HFF-Myc (cell line): ENCODE measurements around the gene PVALEF.

ENCODE experiments used
- DNase-seq: peaks from one replicate; pipeline ENCODE4 v3.0.0-alpha.2; 2011; ENCODE audit warnings: low read depth; ENCODE audit errors: extremely low read depth
- H3K4me3 ChIP-seq: replicated peaks from 2 replicates; pipeline ENCODE4 v1.5.1; 2011; ENCODE audit warnings: low read depth, mild to moderate bottlenecking, control low read depth, low read length
- TF ChIP-seq, protein P1 (sequence below): IDR thresholded peaks from 2 replicates; pipeline ENCODE4 v1.5.1; 2012; ENCODE audit warnings: mild to moderate bottlenecking, low read depth, low read length, control low read depth; ENCODE audit errors: missing control alignments

Gene PVALEF

DNA sequence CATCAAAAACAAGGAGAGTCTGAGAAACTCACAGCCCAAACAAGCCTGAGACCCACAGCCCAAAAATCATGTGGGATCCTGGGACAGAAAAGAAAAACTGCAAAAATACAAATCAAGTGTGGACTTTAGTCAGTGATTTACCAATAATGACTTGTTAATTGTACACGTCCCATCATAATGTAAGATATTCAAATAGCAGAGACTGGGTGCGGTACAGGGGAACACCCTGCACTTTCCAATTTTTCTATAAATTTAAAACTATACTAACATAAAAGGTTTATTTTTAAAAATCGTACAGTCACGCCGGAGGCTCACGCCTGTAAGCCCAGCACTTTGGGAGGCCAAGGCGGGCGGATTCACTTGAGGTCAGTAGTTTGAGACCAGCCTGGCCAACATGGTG is 48.7 kb downstream of the PVALEF start:
- H3K4me3 ChIP-seq: no peak overlapping the region
- TF ChIP-seq, protein P1, sequence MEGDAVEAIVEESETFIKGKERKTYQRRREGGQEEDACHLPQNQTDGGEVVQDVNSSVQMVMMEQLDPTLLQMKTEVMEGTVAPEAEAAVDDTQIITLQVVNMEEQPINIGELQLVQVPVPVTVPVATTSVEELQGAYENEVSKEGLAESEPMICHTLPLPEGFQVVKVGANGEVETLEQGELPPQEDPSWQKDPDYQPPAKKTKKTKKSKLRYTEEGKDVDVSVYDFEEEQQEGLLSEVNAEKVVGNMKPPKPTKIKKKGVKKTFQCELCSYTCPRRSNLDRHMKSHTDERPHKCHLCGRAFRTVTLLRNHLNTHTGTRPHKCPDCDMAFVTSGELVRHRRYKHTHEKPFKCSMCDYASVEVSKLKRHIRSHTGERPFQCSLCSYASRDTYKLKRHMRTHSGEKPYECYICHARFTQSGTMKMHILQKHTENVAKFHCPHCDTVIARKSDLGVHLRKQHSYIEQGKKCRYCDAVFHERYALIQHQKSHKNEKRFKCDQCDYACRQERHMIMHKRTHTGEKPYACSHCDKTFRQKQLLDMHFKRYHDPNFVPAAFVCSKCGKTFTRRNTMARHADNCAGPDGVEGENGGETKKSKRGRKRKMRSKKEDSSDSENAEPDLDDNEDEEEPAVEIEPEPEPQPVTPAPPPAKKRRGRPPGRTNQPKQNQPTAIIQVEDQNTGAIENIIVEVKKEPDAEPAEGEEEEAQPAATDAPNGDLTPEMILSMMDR: no peak
- DNase-seq: no peak

DNA sequence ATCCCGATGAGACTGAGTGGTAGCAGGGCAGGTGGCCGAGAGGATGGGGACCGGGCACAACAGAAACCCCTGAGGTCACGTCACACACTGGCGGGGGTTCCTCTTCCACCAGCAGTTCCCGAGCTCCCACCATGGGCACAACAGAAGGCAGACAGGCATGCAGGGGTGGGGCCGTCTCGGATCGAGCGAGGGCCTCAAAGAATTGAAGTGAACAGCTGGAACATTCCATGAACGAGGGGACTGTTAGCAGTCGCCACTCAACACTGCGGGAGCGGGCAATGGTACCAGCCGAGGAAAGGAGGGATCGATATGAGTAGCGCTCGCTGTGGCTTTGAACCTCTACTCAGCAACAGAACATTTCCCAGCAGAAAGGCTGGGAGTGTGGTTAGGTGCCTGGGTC is 52.2 kb downstream of the PVALEF start:
- no peak for DNase-seq
- H3K4me3 ChIP-seq: no peak overlapping the region
- TF ChIP-seq, protein P1: no peak

DNA sequence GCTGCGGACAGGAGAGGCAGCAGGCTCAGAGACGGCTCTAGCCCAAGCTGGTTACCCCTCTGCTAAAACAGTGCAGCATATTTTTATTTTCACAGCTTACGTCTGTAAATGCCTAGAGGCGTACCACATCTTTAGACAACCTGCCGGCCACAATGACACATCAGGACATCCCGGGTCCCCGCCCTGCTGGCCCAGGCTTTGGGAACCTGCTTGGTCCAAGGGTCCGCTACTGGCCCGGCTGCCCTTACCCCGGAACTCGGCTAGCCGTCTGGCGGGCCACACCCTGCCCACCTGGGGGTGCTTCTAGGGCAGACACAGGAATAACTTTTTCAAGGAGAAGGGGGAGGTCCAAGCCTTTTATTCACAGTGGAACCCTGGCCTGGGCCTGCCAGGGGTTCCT is 53.2 kb downstream of the PVALEF start:
- TF ChIP-seq, protein P1: no peak
- no peak overlapping the region for H3K4me3 ChIP-seq
- no peak for DNase-seq

DNA sequence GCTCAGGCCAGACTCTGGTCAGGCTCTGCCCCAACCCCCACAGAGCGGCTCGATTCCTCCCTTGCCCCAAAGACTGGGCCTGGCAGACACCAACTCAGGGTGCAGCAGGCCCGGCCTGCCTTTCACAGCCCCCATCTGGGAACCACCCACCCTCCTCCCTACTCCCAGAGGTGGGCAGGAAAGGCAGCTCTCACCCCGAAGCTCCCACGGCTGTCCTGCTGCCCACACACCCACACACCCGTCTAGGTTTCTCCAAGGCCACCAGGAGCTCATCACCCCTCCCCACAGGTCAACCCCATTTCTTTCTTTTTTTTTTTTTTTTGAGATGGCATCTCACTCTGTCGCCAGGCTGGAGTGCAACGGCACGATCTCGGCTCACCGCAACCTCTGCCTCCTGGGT is 53.7 kb downstream of the PVALEF start:
- TF ChIP-seq, protein P1: no peak
- H3K4me3 ChIP-seq: no peak overlapping the region
- no peak for DNase-seq

DNA sequence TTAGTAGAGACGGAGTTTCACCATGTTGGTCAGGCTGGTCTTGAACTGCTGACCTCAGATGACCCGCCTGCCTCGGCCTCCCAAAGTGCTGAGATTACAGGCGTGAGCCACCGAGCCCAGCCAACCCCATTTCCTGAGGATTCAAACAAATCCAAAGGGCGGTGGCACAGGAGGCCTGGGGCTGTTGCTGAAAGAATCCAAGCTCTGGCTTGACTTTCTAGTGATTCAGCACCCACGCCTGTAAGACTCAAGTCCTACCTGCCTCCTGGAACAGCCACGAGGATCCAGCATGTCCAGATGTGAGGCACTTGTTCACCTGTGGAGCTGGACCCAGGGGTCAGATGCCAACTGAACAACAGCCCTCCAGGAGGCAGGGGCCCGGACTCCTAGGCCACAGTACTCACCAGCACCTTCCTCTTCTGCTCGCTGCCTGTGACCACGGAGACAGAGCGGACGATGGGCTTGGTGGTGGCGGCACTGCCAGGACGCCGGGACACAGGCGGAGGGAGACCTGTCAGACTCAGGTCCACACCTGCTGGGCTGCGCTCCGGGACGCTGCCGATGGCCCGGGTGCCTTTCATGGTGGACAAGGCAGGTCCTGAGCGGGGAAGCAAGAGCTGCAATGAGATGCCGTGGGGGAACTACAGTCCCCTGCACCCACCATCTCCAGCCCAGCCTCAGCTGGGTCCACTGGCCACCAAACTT is 54.3 kb downstream of the PVALEF start:
- no peak for DNase-seq
- TF ChIP-seq, protein P1: no peak
- H3K4me3 ChIP-seq: no peak overlapping the region

DNA sequence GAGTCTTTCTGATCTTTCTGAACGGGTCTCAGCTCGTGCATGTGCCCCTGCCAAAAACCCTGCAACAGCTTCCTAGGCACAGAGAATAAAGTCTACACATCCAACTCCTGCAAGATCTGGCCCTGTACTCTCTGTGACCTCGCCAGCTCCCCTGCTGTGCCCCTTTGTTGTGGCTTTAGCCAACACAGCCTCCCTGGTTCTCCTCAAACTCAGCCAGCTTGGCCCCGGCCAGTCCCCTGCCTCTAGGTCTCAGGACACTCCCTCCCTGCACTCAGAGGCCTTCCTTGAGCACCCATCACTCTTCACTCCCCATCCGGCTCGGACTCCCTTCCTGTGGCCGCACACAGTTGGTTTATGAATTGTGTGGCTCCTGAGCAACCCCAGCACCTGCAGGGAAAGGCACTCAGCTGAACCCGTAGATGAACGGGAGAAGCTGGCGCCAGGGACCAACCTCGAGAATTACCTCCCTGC is 56.1 kb downstream of the PVALEF start:
- TF ChIP-seq, protein P1: no peak
- peak overlapping the region; percentile 78 for H3K4me3 ChIP-seq
- no peak for DNase-seq
